Testis (tissue), 3 donors: ENCODE measurements around the gene GSK3A. TPM values are rescaled to one million over a fixed set of nuclear protein-coding genes. Genes with fewer than 3 reads are reported as not detected.

Experiments used
- DNase-seq: peaks from one replicate; pipeline ENCODE4 v3.0.0-alpha.2; 2019
- H3K27ac ChIP-seq, 2 donors: fragments of 200-600 bp; sonication (generic); one replicate each; pipeline ENCODE4 v1.5.1; 2019
- H3K27me3 ChIP-seq: fragments of 200-600 bp; sonication (generic); one replicate; pipeline ENCODE4 v1.5.1; 2019
- H3K36me3 ChIP-seq: fragments of 200-600 bp; sonication (generic); one replicate; pipeline ENCODE4 v1.5.1; 2017; ENCODE audit warnings: low read depth; ENCODE audit errors: missing control alignments
- H3K4me1 ChIP-seq: fragments of 200-600 bp; sonication (generic); one replicate; pipeline ENCODE4 v1.5.1; 2019
- H3K4me3 ChIP-seq, 2 donors: fragments of 200-600 bp; sonication (generic); one replicate each; pipeline ENCODE4 v1.5.1; 2017 to 2019
- H3K9me3 ChIP-seq: fragments of 200-600 bp; sonication (generic); one replicate; pipeline ENCODE4 v1.5.1; 2017
- CTCF ChIP-seq, 3 experiments: fragments of 450-650 bp in 2 of 3; fragments of 200-600 bp in 1 of 3; sonication (generic) in 1 of 3; IDR thresholded peaks; one replicate each; pipeline ENCODE4 v1.5.1; 2016 to 2019; ENCODE audit warnings: antibody characterized with exemption in 3 of 3, mild to moderate bottlenecking in 2 of 3, moderate library complexity in 1 of 3
- POLR2A ChIP-seq: fragments of 450-650 bp; IDR thresholded peaks from one replicate; pipeline ENCODE4 v1.6.1; 2017; ENCODE audit warnings: antibody characterized with exemption, mild to moderate bottlenecking, moderate library complexity
- WGBS, 2 donors: methylation state at CpG; one replicate each; pipeline ENCODE4 v1.1.5; 2018; 5-methylcytosine and 5-hydroxymethylcytosine counted together
- intact Hi-C: fragments of 100-400 bp; cut with DNase I; formaldehyde crosslinking; loops from one replicate; pipeline ENCODE4 v1.15.1; 2023; ENCODE audit warnings: low total_unique reads
- polyA plus RNA-seq: library from polyadenylated mRNA; stranded (reverse); fragments of 350-450 nt; fragmentation: Illumina TruSeq; extraction: RNeasy Lipid Tissue Mini Kit (QIAGEN cat#74804); gene quantifications from one replicate; pipeline ENCODE4 v1.2.3, GENCODE V29; 2014; ENCODE audit warnings: low read depth, low replicate concordance; ENCODE audit not compliant: insufficient read depth
- total RNA-seq, 2 donors: library from RNA; depleted of rRNA; stranded (reverse); fragments of >200 nt; gene quantifications; one replicate each; pipeline ENCODE4 v1.2.3, GENCODE V29; 2016

The GSK3A gene
- total and polyA plus RNA-seq, 3 donors from 2014 or later: 54.3 to 98.1 (median 64.3) TPM

- TF ChIP-seq POLR2A (no peak), CTCF (IDR thresholded peaks at IDR 0.05) (no peak)
- WGBS, 2 donors: 83 to 91% methylated on average over 2 of the region's 2 CpGs
- H3K27me3 ChIP-seq: no peaks in the 10 kb centered on the region
- H3K36me3 ChIP-seq: no peaks in the 10 kb centered on the region
- H3K4me3 ChIP-seq: no peak overlapping the region
- no peak overlapping the region for H3K27ac ChIP-seq
- H3K9me3 ChIP-seq: no peaks in the 10 kb centered on the region
- DNase-seq: no peak
- intact Hi-C loops: no loop called here
- H3K4me1 ChIP-seq: no peaks in the 10 kb centered on the region
These were observed 38.7 kb downstream of the GSK3A start for GRCh38 chr19:42203700-42204099.

- Histone ChIP-seq H3K4me3 (no peak overlapping the region), H3K4me1 (no peaks in the 10 kb centered on the region), H3K27me3 (no peaks in the 10 kb centered on the region), H3K36me3 (no peaks in the 10 kb centered on the region), H3K9me3 (no peaks in the 10 kb centered on the region), H3K27ac (peak overlapping the region in 1 of 2 donors; percentile 30)
- DNase-seq: no peak
- TF ChIP-seq CTCF (IDR thresholded peaks at IDR 0.05): no peak
- TF ChIP-seq POLR2A: no peak
- WGBS, 2 donors: 83 to 84% methylated on average over 5 of the region's 5 CpGs
- intact Hi-C loops: no loop called here
These were observed 40.0 kb downstream of the GSK3A start for GRCh38 chr19:42202290-42202880.

GRCh38 chr19:42201489-42202289 is 40.7 kb downstream of the GSK3A start:
- no peak overlapping the region for H3K4me3 ChIP-seq
- no peak for DNase-seq
- no peaks in the 10 kb centered on the region for H3K4me1 ChIP-seq
- TF ChIP-seq CTCF (IDR thresholded peaks at IDR 0.05): no peak
- no peak for TF ChIP-seq POLR2A
- H3K36me3 ChIP-seq: no peaks in the 10 kb centered on the region
- H3K9me3 ChIP-seq: no peaks in the 10 kb centered on the region
- whole genome bisulfite sequencing, 2 donors: 61 to 72% methylated on average over 6 of the region's 6 CpGs
- H3K27ac ChIP-seq: peak overlapping the region; percentile 19 to 30
- H3K27me3 ChIP-seq: no peaks in the 10 kb centered on the region
- intact Hi-C loops: no loop called here

GRCh38 chr19:42200116-42200715 is 42.2 kb downstream of the GSK3A start:
- no peaks in the 10 kb centered on the region for H3K36me3 ChIP-seq
- no peaks in the 10 kb centered on the region for H3K27me3 ChIP-seq
- WGBS, 2 donors: 80 to 97% methylated on average over 5 of the region's 5 CpGs
- no peak overlapping the region for H3K27ac ChIP-seq
- DNase-seq: no peak
- no peaks in the 10 kb centered on the region for H3K4me1 ChIP-seq
- TF ChIP-seq POLR2A (no peak), CTCF (IDR thresholded peaks at IDR 0.05) (no peak)
- intact Hi-C loops: no loop called here
- H3K4me3 ChIP-seq: no peak overlapping the region
- no peaks in the 10 kb centered on the region for H3K9me3 ChIP-seq
